GM12878 (cell line): ENCODE results near the gene UBTF.

Experiments
- CEBPB ChIP-seq, 2 experiments: fragments of 150-350 bp in 1 of 2; IDR thresholded peaks; 2 replicates each; pipeline ENCODE4 v1.6.1; 2012 to 2014; ENCODE audit warnings: low read depth in 2 of 2, low read length in 2 of 2, borderline replicate concordance in 1 of 2, inconsistent platforms in 1 of 2
- ESRRA ChIP-seq: IDR thresholded peaks from 2 replicates; pipeline ENCODE4 v1.6.1; 2012; ENCODE audit warnings: mild to moderate bottlenecking, low read length, improper control_type of control experiment
- MEF2B ChIP-seq: fragments of 450-650 bp; IDR thresholded peaks from 2 replicates; pipeline ENCODE4 v1.6.1; 2018; ENCODE audit warnings: mild to moderate bottlenecking, moderate library complexity; ENCODE audit not compliant: partially characterized antibody, poor library complexity, severe bottlenecking
- POLR2A ChIP-seq: IDR thresholded peaks from 2 replicates; pipeline ENCODE4 v1.6.1; 2011; ENCODE audit warnings: low read depth, mild to moderate bottlenecking, low read length
- SRF ChIP-seq, 2 experiments: IDR thresholded peaks; 2 replicates each; pipeline ENCODE4 v1.6.1; 2011; ENCODE audit warnings: low read depth in 2 of 2, low read length in 2 of 2, mild to moderate bottlenecking in 1 of 2, moderate library complexity in 1 of 2
- ZNF274 ChIP-seq: IDR thresholded peaks from one replicate; pipeline ENCODE4 v1.8.0; 2011; ENCODE audit not compliant: insufficient read length, insufficient read depth
- TF ChIP-seq, protein P1 (sequence below), 3 experiments: IDR thresholded peaks in 2 of 3; conservative IDR thresholded peaks in 1 of 3; 2 replicates each; pipeline ENCODE4 v1.5.1; 2011; ENCODE audit warnings: low read depth in 3 of 3, low read length in 3 of 3, mild to moderate bottlenecking in 3 of 3, control low read depth in 2 of 3, moderate library complexity in 2 of 3, inconsistent platforms in 1 of 3, mixed read lengths in 1 of 3; ENCODE audit not compliant: control insufficient read depth in 2 of 3, insufficient read depth in 1 of 3; ENCODE audit errors: extremely low read depth in 1 of 3

DNA sequence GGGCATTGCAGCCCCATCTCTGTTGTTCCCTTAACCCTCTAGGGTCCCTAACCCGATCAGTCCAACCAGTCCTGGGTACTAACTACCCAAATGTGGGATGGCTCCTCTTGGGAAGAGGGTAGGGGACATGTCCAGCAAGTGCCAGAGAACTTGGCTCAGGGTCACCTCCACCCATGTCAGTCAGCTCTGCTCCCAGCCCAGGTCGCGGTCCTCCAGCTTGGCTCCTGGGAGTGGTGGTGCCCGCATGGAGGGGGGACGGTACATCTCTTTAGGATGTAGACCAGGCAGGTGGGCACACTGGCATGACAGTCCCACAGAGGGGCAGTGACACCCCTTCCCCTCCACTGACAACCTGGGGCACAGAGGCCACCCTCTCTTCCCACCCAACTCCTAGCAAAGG lies 26.7 kb downstream of the UBTF start:
- TF ChIP-seq POLR2A, result peak; percentile 53; the same call in 1 of the 2 replicates
- TF ChIP-seq, protein P1, sequence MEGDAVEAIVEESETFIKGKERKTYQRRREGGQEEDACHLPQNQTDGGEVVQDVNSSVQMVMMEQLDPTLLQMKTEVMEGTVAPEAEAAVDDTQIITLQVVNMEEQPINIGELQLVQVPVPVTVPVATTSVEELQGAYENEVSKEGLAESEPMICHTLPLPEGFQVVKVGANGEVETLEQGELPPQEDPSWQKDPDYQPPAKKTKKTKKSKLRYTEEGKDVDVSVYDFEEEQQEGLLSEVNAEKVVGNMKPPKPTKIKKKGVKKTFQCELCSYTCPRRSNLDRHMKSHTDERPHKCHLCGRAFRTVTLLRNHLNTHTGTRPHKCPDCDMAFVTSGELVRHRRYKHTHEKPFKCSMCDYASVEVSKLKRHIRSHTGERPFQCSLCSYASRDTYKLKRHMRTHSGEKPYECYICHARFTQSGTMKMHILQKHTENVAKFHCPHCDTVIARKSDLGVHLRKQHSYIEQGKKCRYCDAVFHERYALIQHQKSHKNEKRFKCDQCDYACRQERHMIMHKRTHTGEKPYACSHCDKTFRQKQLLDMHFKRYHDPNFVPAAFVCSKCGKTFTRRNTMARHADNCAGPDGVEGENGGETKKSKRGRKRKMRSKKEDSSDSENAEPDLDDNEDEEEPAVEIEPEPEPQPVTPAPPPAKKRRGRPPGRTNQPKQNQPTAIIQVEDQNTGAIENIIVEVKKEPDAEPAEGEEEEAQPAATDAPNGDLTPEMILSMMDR (IDR thresholded peaks at IDR 0.05 in 2 of 3, conservative IDR thresholded peaks at IDR 0.05 in 1 of 3; ENCODE audit: control insufficient read depth in 2 of 3, extremely low read depth in 1 of 3, insufficient read depth in 1 of 3, low read depth in 3 of 3, low read length in 3 of 3), result no peak
- no peak for TF ChIP-seq SRF (IDR thresholded peaks at IDR 0.05; ENCODE audit: low read depth in 2 of 2, low read length in 2 of 2)
- TF ChIP-seq CEBPB (IDR thresholded peaks at IDR 0.05; ENCODE audit: borderline replicate concordance in 1 of 2, low read depth in 2 of 2, low read length in 2 of 2), result no peak
- no peak for TF ChIP-seq ESRRA
- TF ChIP-seq ZNF274, result no peak
- TF ChIP-seq MEF2B, result no peak
